GM10266 (cell line): ENCODE measurements around the gene PDE7B.

Experiments
- DNase-seq: peaks from one replicate; pipeline ENCODE4 v3.0.0; 2012; ENCODE audit errors: extremely low spot score
- CTCF ChIP-seq: IDR thresholded peaks from 2 replicates; pipeline ENCODE4 v1.5.1; 2012; ENCODE audit warnings: mild to moderate bottlenecking, low read depth; ENCODE audit not compliant: control insufficient read depth, insufficient read depth; ENCODE audit errors: missing control alignments

The PDE7B gene

GRCh38 chr6:136232701-136233100, 381.2 kb downstream of the PDE7B start:
- no peak for DNase-seq
- TF ChIP-seq CTCF, result no peak

- no peak for TF ChIP-seq CTCF
- no peak for DNase-seq
These were observed 383.7 kb downstream of the PDE7B start for GRCh38 chr6:136235233-136235564.

- TF ChIP-seq CTCF, result no peak
- no peak for DNase-seq
These were observed 385.2 kb downstream of the PDE7B start for GRCh38 chr6:136236466-136237293.

GRCh38 chr6:136244061-136244616, 392.6 kb downstream of the PDE7B start:
- TF ChIP-seq CTCF, result no peak
- no peak for DNase-seq
